ENCODE data around the gene CCDC88B.

Gene CCDC88B

GRCh38 chr11:64348383-64349024, 8.5 kb downstream of the CCDC88B start:
- DNase-seq: no peak

- no peak for DNase-seq
Observed at GRCh38 chr11:64349025-64349387, 9.0 kb downstream of the CCDC88B start.

- no peak for DNase-seq
Observed at GRCh38 chr11:64349404-64349803, 9.4 kb downstream of the CCDC88B start.

- no peak for DNase-seq
Observed at GRCh38 chr11:64351136-64351631, 11.2 kb downstream of the CCDC88B start.

GRCh38 chr11:64352099-64352994, 12.3 kb downstream of the CCDC88B start:
- DNase-seq: no peak

- DNase-seq: no peak
Observed at GRCh38 chr11:64352995-64353714, 13.2 kb downstream of the CCDC88B start.

- DNase-seq: no peak
Observed at GRCh38 chr11:64353715-64354506, 13.9 kb downstream of the CCDC88B start.

GRCh38 chr11:64355078-64355940, 15.3 kb downstream of the CCDC88B start:
- DNase-seq: peak; percentile 51

- no peak for DNase-seq
Observed at GRCh38 chr11:64356498-64357411, 16.8 kb downstream of the CCDC88B start.

- DNase-seq: no peak
Observed at GRCh38 chr11:64357446-64357845, 17.4 kb downstream of the CCDC88B start.

GRCh38 chr11:64357904-64358535, 18.0 kb downstream of the CCDC88B start:
- peak; percentile 45 for DNase-seq

GRCh38 chr11:64358536-64358906, 18.5 kb downstream of the CCDC88B start:
- DNase-seq: no peak

GRCh38 chr11:64358907-64359711, 19.1 kb downstream of the CCDC88B start, which contains the start of gene RPS6KA4:
Gene RPS6KA4 (plus strand): TSS chr11:64359162. CDS start chr11:64359236, 74 bp downstream.
- peak; percentile 65 for DNase-seq

GRCh38 chr11:64359712-64360445, 19.9 kb downstream of the CCDC88B start:
- no peak for DNase-seq

GRCh38 chr11:64360448-64360921, 20.5 kb downstream of the CCDC88B start:
- no peak for DNase-seq

GRCh38 chr11:64361659-64362058, 21.7 kb downstream of the CCDC88B start:
- DNase-seq: no peak

GRCh38 chr11:64362339-64362738, 22.3 kb downstream of the CCDC88B start:
- DNase-seq: no peak

GRCh38 chr11:64364435-64364834, 24.4 kb downstream of the CCDC88B start:
- DNase-seq: no peak

Measured in stimulated activated CD4-positive, alpha-beta T cell treated with anti-CD3 and anti-CD28 coated beads, Interleukin-4, amount 100 ng/mL, for 1 hour (primary cell).